Spleen (tissue), 11 donors: Measurements from ENCODE around the gene NUP43. TPM values are rescaled to one million over a fixed set of nuclear protein-coding genes. Genes with fewer than 3 reads are reported as not detected.

Experiments used
- DNase-seq: peaks from one replicate; pipeline ENCODE4 v3.0.0-alpha.2; 2020
- H3K27ac ChIP-seq, 8 donors: fragments of 200-600 bp; sonication (generic) in 7 of 8; 1 replicate in 4 of 8; 2 replicates in 4 of 8; pipeline versions ENCODE4 v1.5.0 to v1.8.0; 2016 to 2021; ENCODE audit warnings: inconsistent platforms in 4 of 8, mild to moderate bottlenecking in 4 of 8, moderate library complexity in 1 of 8
- H3K27me3 ChIP-seq, 7 donors: fragments of 200-600 bp; sonication (generic) in 6 of 7; replicated peaks in 1 of 7; 1 replicate in 4 of 7; 2 replicates in 3 of 7; pipeline versions ENCODE4 v1.5.0 to v1.8.0; 2016 to 2021; ENCODE audit warnings: inconsistent platforms in 3 of 7, mild to moderate bottlenecking in 1 of 7
- H3K36me3 ChIP-seq, 6 donors: fragments of 200-600 bp; sonication (generic) in 5 of 6; 1 replicate in 4 of 6; 2 replicates in 2 of 6; pipeline versions ENCODE4 v1.5.0 to v1.8.0; 2016 to 2021; ENCODE audit warnings: inconsistent platforms in 2 of 6
- H3K4me1 ChIP-seq, 6 donors: fragments of 200-600 bp; sonication (generic) in 5 of 6; 1 replicate in 3 of 6; 2 replicates in 3 of 6; pipeline versions ENCODE4 v1.5.0 to v1.8.0; 2016 to 2021; ENCODE audit warnings: inconsistent platforms in 3 of 6
- H3K4me3 ChIP-seq, 8 donors: fragments of 200-600 bp; sonication (generic) in 7 of 8; 1 replicate in 4 of 8; 2 replicates in 4 of 8; pipeline versions ENCODE4 v1.5.0 to v1.8.0; 2016 to 2021; ENCODE audit warnings: inconsistent platforms in 4 of 8, mild to moderate bottlenecking in 4 of 8, moderate library complexity in 2 of 8
- H3K9me3 ChIP-seq, 8 donors: fragments of 200-600 bp; sonication (generic) in 7 of 8; 1 replicate in 4 of 8; 2 replicates in 4 of 8; pipeline versions ENCODE4 v1.5.0 to v1.8.0; 2016 to 2021; ENCODE audit warnings: inconsistent platforms in 4 of 8
- CTCF ChIP-seq, 11 experiments: fragments of 200-600 bp in 7 of 11; fragments of 450-650 bp in 4 of 11; sonication (generic) in 4 of 11; IDR thresholded peaks in 8 of 11; conservative IDR thresholded peaks in 3 of 11; 1 replicate in 7 of 11; 2 replicates in 4 of 11; pipeline versions ENCODE4 v1.4.0 to v1.8.0; 2016 to 2021; ENCODE audit warnings: antibody characterized with exemption in 11 of 11, inconsistent platforms in 4 of 11, mild to moderate bottlenecking in 1 of 11
- POLR2A ChIP-seq, 3 donors: fragments of 450-650 bp; IDR thresholded peaks; one replicate each; pipeline ENCODE4 v1.5.1; 2017; ENCODE audit warnings: antibody characterized with exemption in 3 of 3, mild to moderate bottlenecking in 1 of 3
- POLR2AphosphoS5 ChIP-seq, 3 donors: sonication (generic); formaldehyde crosslinking; IDR thresholded peaks; one replicate each; pipeline ENCODE4 v1.5.1; 2017; ENCODE audit warnings: antibody characterized with exemption in 3 of 3
- WGBS, 5 donors: extraction: QIAGEN DNeasy Blood & Tissue Kit in 3 of 5; methylation state at CpG; one replicate each; pipeline versions ENCODE4 v1.1.5 to v1.1.7; 2013 to 2018; 5-methylcytosine and 5-hydroxymethylcytosine counted together
- intact Hi-C: fragments of 100-400 bp; cut with DNase I; formaldehyde crosslinking; loops from one replicate; pipeline ENCODE4 v1.15.0; 2023; ENCODE audit warnings: low total_unique reads
- polyA plus RNA-seq, 3 donors: library from polyadenylated mRNA; stranded (reverse); fragments of 200-250 nt; gene quantifications; one replicate each; pipeline ENCODE4 v1.2.1, GENCODE V29; 2013
- total RNA-seq, 7 donors: library from RNA; depleted of rRNA in 3 of 7; stranded (reverse); fragments of >200 nt in 3 of 7; fragmentation: NEBNext Ultra II Directional in 4 of 7; extraction: Animal tissue kit (Norgen Biotek cat#: 25700) in 4 of 7; gene quantifications; one replicate each; pipeline versions ENCODE4 v1.1.0 to v1.2.1, GENCODE V29; 2016 to 2021
- donor health status: healthy with polysubstance abuse.
- donor health status: DM: no; HTN: no; CAD: no; lungs with moderate emphysema.
- donor health status: DM: no; HTN: no; CAD: no.
- donor health status: Bipolar disorder and iron deficiency.
- donor health status: healthy.
- donor health status: DM: no; HTN: no; CAD: no.
- donor health status: DM: yes; HTN: yes; CAD: no.

Gene NUP43
- total and polyA plus RNA-seq, 10 donors = 8.6 to 49.1 (median 32.9) TPM

- peaks cover 0 to 100% (median 45%) of the 10 kb centered on the region in 6 donors for H3K36me3 ChIP-seq
- intact Hi-C loops = no loop called here
- H3K9me3 ChIP-seq = no peaks in the 10 kb centered on the region
- DNase-seq = no peak
- H3K4me3 ChIP-seq = no peak overlapping the region
- no peak overlapping the region for H3K27ac ChIP-seq
- no peaks in the 10 kb centered on the region for H3K4me1 ChIP-seq
- no peak for TF ChIP-seq POLR2A (IDR thresholded peaks at IDR 0.05)
- TF ChIP-seq POLR2AphosphoS5 (IDR thresholded peaks at IDR 0.05) = no peak
- no peak for TF ChIP-seq CTCF (IDR thresholded peaks at IDR 0.05 in 8 of 11, conservative IDR thresholded peaks at IDR 0.05 in 3 of 11)
- no peaks in the 10 kb centered on the region for H3K27me3 ChIP-seq
- WGBS, 5 donors = 93 to 100% (median 95%) methylated on average over 1 of the region's 1 CpG
These were observed 31.3 kb upstream of the NUP43 start for GRCh38 chr6:149777624-149778023.

- Histone ChIP-seq H3K27me3 (no peaks in the 10 kb centered on the region), H3K27ac (no peak overlapping the region), H3K4me1 (peaks cover 0 to 4% (median 0%) of the 10 kb centered on the region in 6 donors), H3K4me3 (no peak overlapping the region), H3K36me3 (peaks cover 3 to 96% (median 49%) of the 10 kb centered on the region in 6 donors), H3K9me3 (peaks cover 0 to 3% (median 0%) of the 10 kb centered on the region in 8 donors)
- intact Hi-C loops = no loop called here
- TF ChIP-seq POLR2AphosphoS5 (IDR thresholded peaks at IDR 0.05) (no peak), CTCF (IDR thresholded peaks at IDR 0.05 in 8 of 11, conservative IDR thresholded peaks at IDR 0.05 in 3 of 11) (no peak), POLR2A (IDR thresholded peaks at IDR 0.05) (no peak)
- 88 to 95% (median 92%) methylated on average over 6 of the region's 6 CpGs for WGBS, 5 donors
- DNase-seq = no peak
These were observed 25.6 kb upstream of the NUP43 start for GRCh38 chr6:149771925-149772324.

GRCh38 chr6:149771185-149771584 lies 24.9 kb upstream of the NUP43 start:
- 97 to 99% (median 98%) methylated on average over 3 of the region's 3 CpGs for WGBS, 5 donors
- H3K9me3 ChIP-seq = peaks cover 0 to 10% (median 5%) of the 10 kb centered on the region in 8 donors
- DNase-seq = no peak
- no peaks in the 10 kb centered on the region for H3K27me3 ChIP-seq
- H3K4me3 ChIP-seq = no peak overlapping the region
- intact Hi-C loops = no loop called here
- TF ChIP-seq POLR2AphosphoS5 (IDR thresholded peaks at IDR 0.05) = no peak
- no peak for TF ChIP-seq CTCF (IDR thresholded peaks at IDR 0.05 in 8 of 11, conservative IDR thresholded peaks at IDR 0.05 in 3 of 11)
- no peak overlapping the region for H3K27ac ChIP-seq
- peaks cover 3 to 96% (median 47%) of the 10 kb centered on the region in 6 donors for H3K36me3 ChIP-seq
- H3K4me1 ChIP-seq = peaks cover 0 to 11% (median 0%) of the 10 kb centered on the region in 6 donors

GRCh38 chr6:149769676-149770075 lies 23.3 kb upstream of the NUP43 start:
- Histone ChIP-seq H3K4me3 (no peak overlapping the region), H3K27me3 (no peaks in the 10 kb centered on the region), H3K4me1 (peaks cover 0 to 14% (median 0%) of the 10 kb centered on the region in 6 donors), H3K36me3 (peaks cover 3 to 89% (median 49%) of the 10 kb centered on the region in 6 donors), H3K27ac (no peak overlapping the region), H3K9me3 (peaks cover 0 to 22% (median 13%) of the 10 kb centered on the region in 8 donors)
- intact Hi-C loops = no loop called here
- DNase-seq = no peak
- TF ChIP-seq CTCF (IDR thresholded peaks at IDR 0.05 in 8 of 11, conservative IDR thresholded peaks at IDR 0.05 in 3 of 11) (no peak), POLR2A (IDR thresholded peaks at IDR 0.05) (no peak), POLR2AphosphoS5 (IDR thresholded peaks at IDR 0.05) (no peak)
- 92 to 100% (median 96%) methylated on average over 2 of the region's 2 CpGs for WGBS, 5 donors
